GM19438 (cell line): Measurements from ENCODE around the gene CLIC4.
"Not testable (repeated sequence)": the region's sequence is repeated elsewhere in the genome, so short reads cannot be mapped to it uniquely, and the experiment has no call there.

Experiments used
- ATAC-seq: cut with Tn5 transposase; IDR thresholded peaks from one replicate; pipeline ENCODE4 v1.9.1; 2021; ENCODE audit warnings: low read depth; ENCODE audit not compliant: unreplicated experiment

The CLIC4 gene

GRCh38 chr1:24743404-24744211, 1.6 kb upstream of the CLIC4 start:
- no peak for ATAC-seq

DNA sequence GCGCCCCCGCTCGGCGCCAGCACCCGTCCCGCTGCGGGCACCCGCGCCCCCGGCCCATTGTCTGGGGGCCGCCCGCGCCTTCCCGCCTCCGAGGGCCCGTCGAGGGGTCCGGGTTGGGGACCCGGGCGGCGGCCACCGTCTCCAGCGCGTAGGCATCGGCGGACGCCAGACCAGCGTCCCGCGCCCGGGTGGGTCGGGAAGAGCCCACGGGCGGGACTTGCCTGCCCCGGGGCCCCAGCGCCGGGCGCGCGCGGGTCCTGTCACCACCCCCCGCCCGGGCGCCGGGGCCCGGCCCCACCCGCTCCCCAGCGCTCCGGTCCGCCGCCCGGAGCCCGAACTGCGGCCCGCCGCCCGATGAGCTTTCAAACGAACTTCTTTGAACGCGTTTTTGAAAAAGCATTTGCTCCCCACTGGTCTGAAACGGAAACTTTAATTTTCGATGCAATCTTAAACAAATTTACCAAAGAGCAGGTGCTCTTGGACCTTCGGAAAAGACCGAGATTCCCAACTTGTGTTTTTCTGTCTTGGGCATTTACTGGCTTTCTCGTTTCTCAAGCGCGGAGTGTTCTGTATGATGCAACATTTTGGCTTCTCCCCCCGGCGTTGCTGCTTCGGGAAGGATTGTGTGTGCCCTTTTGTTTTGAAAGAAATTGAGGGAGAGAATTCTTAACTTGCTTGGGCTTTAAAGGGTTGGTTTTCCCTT, 615 bp downstream of the CLIC4 start:
- ATAC-seq: peak; percentile 6

DNA sequence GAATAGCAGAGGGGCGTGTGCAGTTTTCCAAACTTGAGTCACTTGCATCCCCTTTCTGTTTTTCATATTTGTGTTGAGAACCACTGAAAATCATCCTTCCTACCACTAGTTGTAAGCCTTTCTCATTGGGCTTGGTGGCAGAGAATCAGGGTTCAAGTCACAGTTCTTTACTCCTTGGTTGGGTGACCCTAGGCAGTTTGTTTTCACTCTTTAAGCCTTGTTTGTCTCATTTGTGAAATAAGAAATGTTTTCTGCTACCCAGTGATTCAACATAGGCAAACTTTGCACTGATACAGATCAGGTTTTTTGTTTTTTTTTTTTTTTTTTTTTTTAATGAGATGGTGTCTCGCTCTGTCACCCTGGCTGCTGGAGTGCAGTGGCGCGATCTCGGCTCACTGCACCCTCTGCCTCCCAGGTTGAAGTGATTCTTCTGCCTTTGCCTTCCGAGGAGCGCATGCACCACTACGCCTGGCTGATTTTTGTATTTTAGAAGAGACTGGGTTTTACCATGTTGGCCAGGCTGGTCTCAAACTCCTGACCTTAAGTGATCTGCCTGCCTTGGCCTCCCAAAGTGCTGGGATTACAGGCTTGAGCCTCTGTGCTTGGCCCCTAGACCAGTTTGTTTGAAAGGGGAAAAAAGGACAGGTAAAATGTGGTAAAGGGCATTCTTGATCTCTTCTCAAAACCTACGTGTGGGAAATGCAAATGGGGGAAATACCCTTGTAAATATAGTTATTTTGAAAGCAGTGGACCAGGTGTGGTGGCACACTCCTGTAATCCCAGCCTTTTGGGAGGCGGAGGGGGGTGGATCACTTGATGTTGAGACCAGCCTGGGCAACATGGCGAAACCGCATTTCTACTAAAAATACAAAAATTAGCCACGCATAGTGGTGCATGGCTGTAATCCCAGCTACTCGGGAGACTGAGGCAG, 3.2 kb downstream of the CLIC4 start:
- no peak for ATAC-seq

GRCh38 chr1:24749252-24749651, 4.0 kb downstream of the CLIC4 start:
- ATAC-seq: no peak

- no peak for ATAC-seq
These were observed 4.6 kb downstream of the CLIC4 start for GRCh38 chr1:24749886-24750285.

DNA sequence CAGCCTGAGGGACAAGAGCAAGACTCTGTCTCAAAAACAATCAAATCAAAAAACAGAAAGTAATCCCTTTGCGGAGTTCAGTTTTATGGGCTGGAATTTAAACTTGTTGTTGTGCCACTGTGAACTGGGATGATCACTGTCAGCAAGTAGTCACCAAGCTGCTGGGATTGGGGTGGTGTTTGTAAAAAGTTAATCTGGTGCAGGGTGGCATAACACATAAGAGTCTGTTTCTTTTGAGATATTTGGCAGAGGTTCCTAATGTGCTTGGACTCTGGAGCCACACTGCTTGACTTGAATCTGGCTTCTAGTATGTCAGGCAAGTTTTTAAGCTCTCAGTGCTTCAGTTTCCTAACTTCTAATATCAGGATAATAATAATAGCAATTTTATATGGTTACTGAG, 6.6 kb downstream of the CLIC4 start:
- ATAC-seq: no peak

DNA sequence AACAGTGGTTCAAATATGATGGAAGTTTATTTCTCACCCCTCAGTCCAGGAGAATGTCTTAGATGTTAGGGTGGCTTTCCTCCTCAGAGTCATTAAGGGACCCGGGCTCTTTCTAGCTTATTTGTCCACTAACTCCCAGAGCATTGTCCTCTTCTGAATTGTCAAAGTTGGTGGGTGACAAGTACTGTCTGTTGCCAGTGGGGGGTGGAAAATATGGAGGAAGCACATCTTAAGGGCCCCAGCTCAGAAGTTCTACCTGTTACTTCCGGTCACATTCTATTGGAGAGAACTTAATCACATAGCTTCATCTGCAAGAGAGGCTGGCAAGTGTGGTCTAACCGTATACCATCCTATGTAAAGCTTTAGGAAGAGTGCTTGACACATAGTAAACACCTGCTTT, 7.1 kb downstream of the CLIC4 start:
- no peak for ATAC-seq

DNA sequence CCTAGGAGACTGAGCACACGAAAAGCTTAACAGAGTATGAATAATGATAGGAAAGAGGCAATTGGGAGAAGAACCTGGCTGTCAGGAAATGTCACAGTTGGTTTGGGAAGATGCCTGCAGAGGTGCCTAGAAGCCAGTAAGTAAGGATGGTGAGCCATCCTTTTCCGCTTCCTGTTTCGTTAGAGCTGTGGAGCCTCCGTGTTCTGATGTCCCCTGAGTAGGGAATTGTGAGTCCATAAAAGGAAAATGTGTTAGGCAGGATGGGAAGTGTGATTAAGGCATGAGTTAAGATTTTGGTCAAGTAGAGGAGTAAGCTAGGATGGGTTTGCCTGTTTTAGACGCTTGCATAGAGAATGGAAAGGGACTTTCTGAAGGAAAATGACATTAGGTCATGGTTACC, 9.0 kb downstream of the CLIC4 start:
- no peak for ATAC-seq

DNA sequence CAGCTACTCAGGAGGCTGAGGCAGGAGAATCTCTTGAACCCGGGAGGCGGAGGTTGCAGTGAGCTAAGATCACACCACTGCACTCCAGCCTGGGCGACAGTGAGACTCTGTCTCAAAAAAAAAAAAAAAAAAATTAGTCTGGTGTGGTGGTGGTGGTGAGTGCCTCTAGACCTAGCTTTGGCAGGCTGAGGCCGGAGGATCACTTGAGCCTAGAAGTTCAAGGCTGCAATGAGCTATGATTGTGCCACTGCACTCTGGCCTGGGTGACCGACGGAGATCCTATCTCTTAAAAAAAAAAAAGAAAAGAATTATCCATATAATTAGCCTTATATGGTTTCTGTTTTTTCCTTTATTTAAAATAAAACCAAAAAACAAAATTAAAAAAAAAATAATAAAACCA, 10.1 kb downstream of the CLIC4 start:
- ATAC-seq: not testable (repeated sequence)

DNA sequence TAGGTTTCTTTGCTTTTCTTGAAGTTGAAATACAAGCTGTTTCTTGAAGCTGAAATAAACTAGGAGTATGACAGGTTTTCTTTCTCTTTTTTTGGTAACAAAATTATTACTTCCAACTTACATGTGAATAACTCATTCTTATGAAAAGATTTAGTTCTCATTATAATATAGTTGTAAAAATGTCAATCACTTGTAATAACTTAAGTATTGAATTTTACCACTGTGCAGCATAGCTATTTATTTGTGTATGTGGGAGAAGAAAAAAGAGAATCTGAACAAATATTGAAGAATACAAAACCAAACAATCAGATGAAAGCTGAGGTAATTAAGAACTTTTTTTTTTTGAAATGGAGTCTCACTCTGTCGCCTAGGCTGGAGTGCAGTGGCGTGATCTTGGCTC, 11.1 kb downstream of the CLIC4 start:
- no peak for ATAC-seq

GRCh38 chr1:24759492-24759891, 14.2 kb downstream of the CLIC4 start:
- no peak for ATAC-seq

DNA sequence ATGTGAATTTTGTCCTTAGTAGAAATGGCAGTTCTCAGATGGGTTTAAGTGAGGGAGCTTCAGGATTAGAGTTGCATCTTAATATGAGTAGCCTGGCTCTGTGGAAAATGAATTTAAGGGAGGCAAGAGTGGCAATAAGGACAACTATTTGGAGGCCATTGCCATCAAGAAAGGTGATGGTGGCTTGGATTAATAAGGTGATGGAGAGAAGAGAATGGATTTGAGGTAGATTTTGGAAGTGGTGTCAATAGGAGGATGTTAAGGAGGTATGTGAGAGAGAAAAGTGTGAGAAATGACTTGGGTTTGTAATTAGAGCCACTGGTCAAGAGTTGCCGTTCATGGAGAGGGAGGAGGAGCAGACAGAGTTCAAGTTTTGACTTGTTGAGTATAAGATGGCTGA, 16.3 kb downstream of the CLIC4 start:
- ATAC-seq: no peak

DNA sequence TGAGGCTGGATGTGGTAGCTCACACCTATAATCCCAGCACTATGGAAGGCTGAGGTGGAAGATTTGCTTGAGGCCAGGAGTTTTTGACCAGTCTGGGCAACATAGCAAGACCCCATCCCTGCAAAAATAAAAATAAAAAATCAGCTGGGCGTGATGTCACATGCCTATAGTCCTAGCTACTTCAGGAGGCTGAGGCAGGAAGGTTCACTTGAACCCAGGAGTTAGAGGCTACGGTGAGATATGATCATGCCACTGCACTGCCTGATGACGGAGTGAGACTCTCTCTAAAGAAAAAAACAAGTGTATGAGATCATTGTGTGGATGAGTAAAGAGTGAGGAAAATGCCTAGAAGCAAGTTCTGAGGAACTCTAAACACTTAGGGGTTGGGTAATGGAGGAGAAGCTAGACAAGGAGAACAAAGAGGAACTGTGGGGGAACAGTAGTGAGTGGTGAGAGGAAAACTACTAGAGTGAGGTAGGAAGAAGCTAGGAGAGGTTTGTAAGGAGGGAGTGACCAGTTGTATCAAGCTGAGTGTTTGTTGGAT, 17.0 kb downstream of the CLIC4 start:
- no peak for ATAC-seq

DNA sequence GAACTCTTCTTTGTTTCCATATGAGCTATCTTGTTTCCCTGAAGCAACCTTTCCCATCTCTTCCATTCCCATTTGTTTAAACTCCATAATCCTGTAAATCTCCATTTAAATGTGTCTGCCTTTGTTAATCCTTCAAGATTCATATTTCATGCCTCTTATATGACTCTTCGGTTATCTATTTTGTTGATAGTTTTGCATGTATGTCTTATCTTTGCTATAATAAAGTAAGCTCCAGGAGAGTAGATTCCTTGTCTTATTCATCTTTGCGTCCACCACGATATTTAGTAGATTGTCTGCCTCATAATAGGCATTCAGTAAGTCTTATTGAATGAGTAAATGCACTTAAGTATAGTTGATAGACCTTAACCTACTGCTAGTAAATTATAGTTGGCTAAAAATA, 18.4 kb downstream of the CLIC4 start:
- ATAC-seq: no peak

- ATAC-seq: no peak
These were observed 19.2 kb downstream of the CLIC4 start for GRCh38 chr1:24764439-24764838.

GRCh38 chr1:24764848-24765247, 19.6 kb downstream of the CLIC4 start:
- ATAC-seq: no peak

DNA sequence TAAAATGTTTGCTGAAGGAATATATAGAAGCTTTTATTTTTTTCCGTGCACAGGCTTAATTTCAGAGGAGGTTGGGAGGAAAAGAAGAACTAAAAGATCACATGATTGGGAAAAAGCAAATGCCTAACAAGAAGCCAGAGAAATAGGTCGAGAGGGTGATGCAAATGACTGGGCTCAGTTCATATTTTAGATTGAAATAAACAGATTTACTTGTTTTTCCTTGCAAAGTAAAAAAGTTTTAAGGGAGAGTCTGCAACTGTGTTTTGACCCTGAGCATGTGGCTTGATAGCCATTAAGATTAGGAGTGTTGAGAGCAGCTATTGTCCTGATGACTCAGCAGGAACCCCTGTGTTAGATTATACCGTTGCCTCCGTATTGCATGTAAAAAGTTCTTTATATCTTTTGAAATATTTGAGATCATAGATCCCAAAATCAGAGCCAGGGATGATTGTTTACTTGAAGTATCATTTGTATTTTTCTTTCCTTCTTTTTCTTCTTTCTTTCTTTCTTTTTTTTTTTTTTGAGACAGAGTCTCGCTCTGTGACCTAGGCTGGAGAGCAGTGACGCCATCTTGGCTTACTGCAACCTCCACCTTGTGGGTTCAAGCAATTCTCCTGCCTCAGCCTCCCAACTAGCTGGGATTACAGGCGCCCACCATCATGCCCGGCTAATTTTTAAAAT, 20.2 kb downstream of the CLIC4 start:
- no peak for ATAC-seq

DNA sequence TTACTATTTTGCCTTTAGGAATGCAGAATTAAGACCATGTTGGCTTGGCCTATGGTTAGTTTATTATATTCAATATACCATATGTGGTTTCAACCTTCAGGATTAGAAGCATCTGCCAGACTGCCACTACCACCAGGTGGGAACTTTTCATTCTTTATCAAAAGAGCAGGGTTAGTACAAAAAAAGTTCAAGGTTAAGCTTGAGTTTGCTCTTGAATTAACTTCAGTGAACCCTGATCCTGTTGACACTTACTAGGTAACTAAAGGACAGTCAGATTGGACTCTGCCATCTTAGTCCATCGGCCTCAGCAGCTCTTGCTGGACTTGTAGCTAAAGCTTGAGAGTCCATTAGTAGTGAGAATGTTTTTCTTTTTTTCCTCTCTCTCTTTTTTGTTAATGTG, 22.1 kb downstream of the CLIC4 start:
- ATAC-seq: no peak

DNA sequence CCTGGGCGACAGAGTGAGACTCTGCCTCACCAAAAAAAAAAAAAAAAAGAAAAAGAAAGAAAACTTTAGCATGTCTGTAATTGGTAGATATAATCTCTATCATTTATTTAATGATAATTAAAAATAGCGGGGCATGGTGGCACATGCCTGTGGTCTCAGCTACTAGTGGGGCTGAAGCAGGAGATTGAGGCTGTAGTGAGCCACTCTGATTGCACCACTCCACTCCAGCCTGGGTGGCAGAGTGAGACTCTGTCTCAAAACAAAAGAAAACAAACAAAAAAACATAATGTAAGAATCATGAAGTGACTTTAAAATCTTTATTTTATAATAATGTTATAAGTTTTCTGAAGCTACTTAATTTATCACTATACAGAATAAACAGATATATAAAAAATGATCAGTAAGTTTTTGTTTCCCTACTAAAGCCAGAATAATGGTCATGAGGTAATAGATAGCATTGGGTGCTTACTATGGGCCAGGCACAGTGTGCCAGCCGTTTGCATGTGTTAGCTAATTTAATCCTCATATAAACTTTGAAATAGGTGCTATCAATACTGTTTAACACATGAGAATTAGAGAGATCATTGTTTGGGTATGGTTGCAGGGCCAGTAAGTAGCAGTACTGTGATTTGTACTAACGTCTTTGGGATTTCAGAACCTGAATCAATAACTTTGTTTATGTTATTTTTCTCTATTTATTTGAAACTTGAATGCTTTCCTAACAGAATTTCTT, 23.8 kb downstream of the CLIC4 start:
- no peak for ATAC-seq
